ENCODE measurements around the gene CARMIL1. TPM values are rescaled to one million over a fixed set of nuclear protein-coding genes. Genes with fewer than 3 reads are reported as not detected.

The CARMIL1 gene
- total and polyA plus RNA-seq, 7 experiments from 2014 or later = 2.2 to 12.8 (median 9.3) TPM

DNA sequence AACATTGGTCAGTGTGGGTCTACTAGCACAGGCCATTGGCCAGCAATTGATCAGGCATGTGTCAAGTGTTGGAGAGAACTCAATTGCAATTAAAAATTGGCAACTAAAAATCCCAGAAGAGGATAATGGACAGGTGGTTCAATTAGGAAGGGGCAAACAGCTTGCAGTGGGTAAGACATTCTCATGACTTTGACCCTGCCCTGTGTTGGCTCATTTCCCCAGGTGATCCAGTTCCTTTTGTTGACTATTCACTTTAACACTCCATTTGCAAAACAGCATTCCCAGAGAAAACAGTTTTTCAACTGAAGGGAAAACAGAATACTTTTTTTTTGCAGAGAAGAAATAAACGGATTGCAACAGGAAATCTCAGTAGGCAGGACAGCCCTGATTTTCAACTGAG lies 343.9 kb downstream of the CARMIL1 start:
- H3K27ac Mint-ChIP-seq = no peak overlapping the region
- POLR2A ChIA-PET = no interaction called here
- Histone ChIP-seq H3K9me3 (ENCODE audit: control insufficient read depth in 2 of 3, low read length in 3 of 3) (no peaks in the 10 kb centered on the region), H3K4me3 (ENCODE audit: low read length) (no peak overlapping the region), H3K27me3 (ENCODE audit: control insufficient read depth in 2 of 2, insufficient read depth in 2 of 2, low read length in 2 of 2) (no peaks in the 10 kb centered on the region), H3K27ac (ENCODE audit: low read depth, low read length) (no peak overlapping the region), H3K36me3 (ENCODE audit: control insufficient read depth in 2 of 3, insufficient read depth in 3 of 3, low read length in 3 of 3) (no peaks in the 10 kb centered on the region), H3K4me1 (ENCODE audit: control insufficient read depth in 2 of 2, insufficient read depth in 2 of 2, low read length in 2 of 2) (no peaks in the 10 kb centered on the region)
- H3K27me3 Mint-ChIP-seq = peaks cover 0 to 5% (median 4%) of the 10 kb centered on the region in 5 donors
- no peak for ATAC-seq
- no peak overlapping the region for H3K4me3 Mint-ChIP-seq
- DNase-seq = no peak
- peaks cover 0 to 15% (median 0%) of the 10 kb centered on the region in 5 donors for H3K36me3 Mint-ChIP-seq
- CTCF ChIA-PET = no interaction called here
- intact Hi-C loops (cut with micrococcal nuclease) = no loop called here
- no peaks in the 10 kb centered on the region for H3K9me3 Mint-ChIP-seq
- H3K4me1 Mint-ChIP-seq = peaks cover 0 to 7% (median 0%) of the 10 kb centered on the region in 7 donors

DNA sequence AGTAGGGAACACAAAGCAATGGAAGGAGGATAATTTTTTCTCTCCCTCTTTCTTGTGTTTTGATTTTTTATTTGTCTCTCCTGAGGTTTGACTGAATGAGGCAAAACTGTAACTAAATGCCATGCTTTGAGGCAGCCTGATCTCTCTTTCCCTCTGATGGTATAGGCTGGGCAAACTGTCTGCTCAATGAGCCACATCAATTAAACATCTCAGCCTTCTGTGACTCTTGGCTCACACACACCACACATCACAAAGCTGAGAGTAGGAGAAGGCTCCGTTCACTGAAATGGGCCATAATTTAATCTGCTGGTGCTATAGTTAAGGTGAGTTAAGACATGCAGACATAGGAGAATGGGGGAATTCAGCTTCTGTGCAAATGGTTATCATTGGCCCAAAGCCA lies 344.7 kb downstream of the CARMIL1 start:
- no peak overlapping the region for H3K27ac ChIP-seq (ENCODE audit: low read depth, low read length)
- ChIA-PET CTCF (no interaction called here), POLR2A (no interaction called here)
- H3K36me3 ChIP-seq (ENCODE audit: control insufficient read depth in 2 of 3, insufficient read depth in 3 of 3, low read length in 3 of 3) = no peaks in the 10 kb centered on the region
- Mint-ChIP-seq H3K36me3 (peaks cover 0 to 15% (median 0%) of the 10 kb centered on the region in 5 donors), H3K27ac (no peak overlapping the region), H3K4me3 (no peak overlapping the region), H3K9me3 (no peaks in the 10 kb centered on the region), H3K27me3 (peaks cover 0 to 5% (median 5%) of the 10 kb centered on the region in 5 donors), H3K4me1 (peaks cover 0 to 7% (median 0%) of the 10 kb centered on the region in 7 donors)
- no peaks in the 10 kb centered on the region for H3K27me3 ChIP-seq (ENCODE audit: control insufficient read depth in 2 of 2, insufficient read depth in 2 of 2, low read length in 2 of 2)
- ATAC-seq (no peak), DNase-seq (no peak)
- no peaks in the 10 kb centered on the region for H3K4me1 ChIP-seq (ENCODE audit: control insufficient read depth in 2 of 2, insufficient read depth in 2 of 2, low read length in 2 of 2)
- intact Hi-C loops (cut with micrococcal nuclease) = no loop called here
- H3K4me3 ChIP-seq (ENCODE audit: low read length) = no peak overlapping the region
- no peaks in the 10 kb centered on the region for H3K9me3 ChIP-seq (ENCODE audit: control insufficient read depth in 2 of 3, low read length in 3 of 3)

DNA sequence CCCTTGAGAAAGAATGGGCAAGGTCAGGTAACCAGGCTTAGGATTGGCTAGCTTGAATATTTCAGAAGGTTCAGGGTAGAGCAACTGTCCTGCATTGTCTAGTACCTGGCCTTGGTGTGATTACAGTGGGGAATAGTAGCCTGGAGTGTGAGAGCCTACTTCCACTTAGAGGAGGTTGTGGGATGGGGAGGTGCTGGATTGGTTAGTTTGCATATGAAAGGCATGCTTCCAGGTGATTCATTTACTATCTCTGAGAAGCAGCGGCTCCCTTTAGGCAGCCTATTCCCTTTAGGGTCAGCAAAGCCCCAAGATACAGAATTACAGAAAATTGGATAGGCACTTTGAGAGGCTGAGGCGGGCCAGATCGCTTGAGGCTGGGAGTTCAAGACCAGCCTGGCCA lies 347.8 kb downstream of the CARMIL1 start:
- peaks cover 12 to 25% (median 19%) of the 10 kb centered on the region in 5 donors for H3K27me3 Mint-ChIP-seq
- CTCF ChIA-PET = no interaction called here

DNA sequence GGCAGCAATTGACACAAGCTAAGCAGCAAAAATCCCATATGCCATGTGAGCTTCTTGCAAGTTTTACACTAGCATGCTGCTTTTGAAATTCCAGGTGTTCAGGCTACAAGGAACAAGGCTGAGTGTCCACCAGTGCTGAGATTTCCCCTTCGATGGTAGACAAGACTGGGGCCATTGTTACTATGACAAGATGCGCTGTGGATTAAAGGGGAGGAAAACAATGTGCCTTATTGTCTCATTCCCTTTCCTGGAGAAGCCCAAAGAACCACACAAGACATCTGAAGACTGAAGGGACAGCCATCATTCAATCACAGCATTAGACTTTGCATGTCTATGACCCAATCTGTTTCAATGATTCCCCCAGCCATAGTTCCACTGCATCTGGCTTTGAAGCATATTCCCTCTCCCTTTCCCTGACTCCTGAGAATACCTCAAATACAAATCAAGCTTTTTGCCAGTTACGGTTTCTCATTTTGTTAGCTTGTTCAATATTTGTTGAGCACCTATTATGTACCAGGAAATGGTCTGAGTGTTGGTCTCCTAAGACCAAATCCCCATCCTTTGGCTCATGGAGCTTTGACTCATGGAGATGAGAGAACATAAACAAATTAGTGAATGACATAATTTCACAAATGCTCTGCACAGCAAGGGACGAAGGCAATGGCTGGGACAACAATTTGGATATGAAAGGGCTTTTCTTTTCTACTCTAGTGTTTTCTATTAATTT lies 349.5 kb downstream of the CARMIL1 start:
- H3K36me3 Mint-ChIP-seq = no peaks in the 10 kb centered on the region
- ATAC-seq = no peak
- Histone ChIP-seq H3K27me3 (ENCODE audit: control insufficient read depth in 2 of 2, insufficient read depth in 2 of 2, low read length in 2 of 2) (no peaks in the 10 kb centered on the region), H3K9me3 (ENCODE audit: control insufficient read depth in 2 of 3, low read length in 3 of 3) (no peaks in the 10 kb centered on the region), H3K27ac (ENCODE audit: low read depth, low read length) (no peak overlapping the region), H3K4me1 (ENCODE audit: control insufficient read depth in 2 of 2, insufficient read depth in 2 of 2, low read length in 2 of 2) (no peaks in the 10 kb centered on the region), H3K4me3 (ENCODE audit: low read length) (no peak overlapping the region), H3K36me3 (ENCODE audit: control insufficient read depth in 2 of 3, insufficient read depth in 3 of 3, low read length in 3 of 3) (no peaks in the 10 kb centered on the region)
- peaks cover 0 to 2% (median 0%) of the 10 kb centered on the region in 11 donors for H3K9me3 Mint-ChIP-seq
- intact Hi-C loops (cut with micrococcal nuclease) = no loop called here
- H3K4me3 Mint-ChIP-seq = no peak overlapping the region
- no peak for DNase-seq
- H3K27me3 Mint-ChIP-seq = peaks cover 12 to 31% (median 25%) of the 10 kb centered on the region in 5 donors
- H3K27ac Mint-ChIP-seq = no peak overlapping the region
- ChIA-PET POLR2A (no interaction called here), CTCF (interaction anchor here (0.6 kb wide), 1 partner anchor 72 kb away, joined by 4 read pairs; no protein-coding TSS in a partner anchor)
- H3K4me1 Mint-ChIP-seq = peaks cover 0 to 6% (median 0%) of the 10 kb centered on the region in 7 donors

More for the DNA sequence above, 347.8 kb downstream of the CARMIL1 start:
- H3K9me3 Mint-ChIP-seq = no peaks in the 10 kb centered on the region
- peaks cover 0 to 7% (median 0%) of the 10 kb centered on the region in 7 donors for H3K4me1 Mint-ChIP-seq
- DNase-seq = no peak
- Histone ChIP-seq H3K9me3 (ENCODE audit: control insufficient read depth in 2 of 3, low read length in 3 of 3) (no peaks in the 10 kb centered on the region), H3K4me1 (ENCODE audit: control insufficient read depth in 2 of 2, insufficient read depth in 2 of 2, low read length in 2 of 2) (no peaks in the 10 kb centered on the region), H3K27ac (ENCODE audit: low read depth, low read length) (no peak overlapping the region), H3K4me3 (ENCODE audit: low read length) (no peak overlapping the region), H3K27me3 (ENCODE audit: control insufficient read depth in 2 of 2, insufficient read depth in 2 of 2, low read length in 2 of 2) (no peaks in the 10 kb centered on the region), H3K36me3 (ENCODE audit: control insufficient read depth in 2 of 3, insufficient read depth in 3 of 3, low read length in 3 of 3) (no peaks in the 10 kb centered on the region)
- H3K4me3 Mint-ChIP-seq = no peak overlapping the region
- intact Hi-C loops (cut with micrococcal nuclease) = no loop called here
- ATAC-seq = no peak
- H3K27ac Mint-ChIP-seq = no peak overlapping the region
- POLR2A ChIA-PET = no interaction called here
- peaks cover 0 to 1% (median 0%) of the 10 kb centered on the region in 5 donors for H3K36me3 Mint-ChIP-seq

DNA sequence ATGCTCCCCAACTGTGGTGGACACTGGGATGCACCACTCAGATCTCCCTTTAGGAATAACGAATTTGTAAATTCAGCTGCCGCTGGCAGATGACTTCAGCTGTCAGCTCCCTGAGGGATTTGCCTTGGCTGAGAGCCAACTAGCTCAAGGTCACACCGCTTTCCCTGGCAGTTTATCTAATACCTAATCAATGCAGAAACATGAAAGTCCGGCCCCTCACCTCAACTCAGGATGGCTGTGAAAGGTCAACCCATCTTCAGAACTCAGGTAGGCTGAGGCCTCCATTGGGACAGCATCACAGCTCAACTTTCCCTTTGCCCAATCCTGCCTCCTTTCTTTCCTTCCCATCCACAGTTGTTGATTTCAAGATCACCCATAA lies 350.0 kb downstream of the CARMIL1 start:
- H3K27me3 ChIP-seq (ENCODE audit: control insufficient read depth in 2 of 2, insufficient read depth in 2 of 2, low read length in 2 of 2) = no peaks in the 10 kb centered on the region
- CTCF ChIA-PET = no interaction called here
- peaks cover 11 to 31% (median 27%) of the 10 kb centered on the region in 5 donors for H3K27me3 Mint-ChIP-seq

DNA sequence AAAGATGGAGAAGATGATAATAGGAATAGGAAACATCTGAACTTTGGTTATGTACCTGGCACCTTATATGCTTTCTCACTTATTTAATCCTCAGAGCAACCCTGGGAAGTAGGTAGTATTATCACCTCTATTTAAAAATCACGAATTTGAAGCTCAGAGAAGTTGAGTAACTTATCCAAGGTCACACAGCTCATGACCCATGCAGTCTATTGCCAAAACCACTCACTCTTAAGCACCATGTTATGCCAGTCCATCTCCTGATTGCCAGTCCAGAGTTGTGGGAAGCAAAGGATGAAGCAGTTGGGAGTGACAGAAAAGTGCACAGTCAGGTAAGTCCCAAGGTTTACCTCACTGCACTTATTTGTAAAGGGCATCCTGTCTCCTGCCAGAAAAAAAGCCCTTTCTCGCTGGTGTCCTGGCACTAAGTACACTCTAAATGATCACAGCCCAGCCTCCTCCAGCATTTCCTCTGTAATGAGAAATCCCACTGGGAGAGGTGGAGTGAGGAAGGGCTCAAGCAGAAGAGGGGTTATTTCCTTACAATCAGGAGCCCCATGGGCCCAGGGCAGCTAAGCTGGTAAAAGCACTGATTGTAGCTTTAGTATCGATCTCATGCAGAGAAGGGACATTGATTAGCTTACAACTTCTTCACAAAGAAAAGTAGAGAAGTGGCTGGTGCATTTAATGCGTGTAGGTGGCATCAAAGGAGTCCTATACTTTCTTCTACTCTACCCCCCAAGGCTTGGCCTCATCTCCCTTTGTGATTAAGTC lies 351.5 kb downstream of the CARMIL1 start:
- Histone ChIP-seq H3K4me1 (ENCODE audit: control insufficient read depth in 2 of 2, insufficient read depth in 2 of 2, low read length in 2 of 2) (no peaks in the 10 kb centered on the region), H3K4me3 (ENCODE audit: low read length) (no peak overlapping the region), H3K36me3 (ENCODE audit: control insufficient read depth in 2 of 3, insufficient read depth in 3 of 3, low read length in 3 of 3) (no peaks in the 10 kb centered on the region), H3K27ac (ENCODE audit: low read depth, low read length) (no peak overlapping the region), H3K9me3 (ENCODE audit: control insufficient read depth in 2 of 3, low read length in 3 of 3) (no peaks in the 10 kb centered on the region), H3K27me3 (ENCODE audit: control insufficient read depth in 2 of 2, insufficient read depth in 2 of 2, low read length in 2 of 2) (no peaks in the 10 kb centered on the region)
- CTCF ChIA-PET = no interaction called here
- Mint-ChIP-seq H3K4me3 (no peak overlapping the region), H3K27ac (no peak overlapping the region), H3K4me1 (no peaks in the 10 kb centered on the region), H3K27me3 (peaks cover 21 to 38% (median 32%) of the 10 kb centered on the region in 5 donors), H3K9me3 (peaks cover 0 to 5% (median 0%) of the 10 kb centered on the region in 11 donors), H3K36me3 (peaks cover 0 to 5% (median 0%) of the 10 kb centered on the region in 5 donors)
- intact Hi-C loops (cut with micrococcal nuclease) = no loop called here
- DNase-seq (no peak), ATAC-seq (no peak)
- POLR2A ChIA-PET = no interaction called here

More for the DNA sequence above, 350.0 kb downstream of the CARMIL1 start:
- Histone ChIP-seq H3K9me3 (ENCODE audit: control insufficient read depth in 2 of 3, low read length in 3 of 3) (no peaks in the 10 kb centered on the region), H3K27ac (ENCODE audit: low read depth, low read length) (no peak overlapping the region), H3K4me1 (ENCODE audit: control insufficient read depth in 2 of 2, insufficient read depth in 2 of 2, low read length in 2 of 2) (no peaks in the 10 kb centered on the region), H3K36me3 (ENCODE audit: control insufficient read depth in 2 of 3, insufficient read depth in 3 of 3, low read length in 3 of 3) (no peaks in the 10 kb centered on the region), H3K4me3 (ENCODE audit: low read length) (no peak overlapping the region)
- Mint-ChIP-seq H3K36me3 (peaks cover 0 to 3% (median 0%) of the 10 kb centered on the region in 5 donors), H3K4me3 (no peak overlapping the region), H3K27ac (no peak overlapping the region), H3K9me3 (peaks cover 0 to 3% (median 0%) of the 10 kb centered on the region in 11 donors), H3K4me1 (peaks cover 0 to under 1% (median 0%) of the 10 kb centered on the region in 7 donors)
- POLR2A ChIA-PET = no interaction called here
- ATAC-seq (no peak), DNase-seq (no peak)
- intact Hi-C loops (cut with micrococcal nuclease) = no loop called here

Data from naive thymus-derived CD4-positive, alpha-beta T cell (primary cell).